Erythroblast (primary cell): ENCODE data around the gene RAPH1.

Source experiments
- GATA1 ChIP-seq: IDR thresholded peaks from 2 replicates; pipeline ENCODE4 v1.6.1; 2011; ENCODE audit warnings: low read depth, mild to moderate bottlenecking, control low read depth, low read length, moderate library complexity
- POLR2A ChIP-seq: IDR thresholded peaks from 2 replicates; pipeline ENCODE4 v1.6.1; 2011; ENCODE audit warnings: mild to moderate bottlenecking, low read length

- TF ChIP-seq POLR2A (no peak), GATA1 (no peak)
Observed at GRCh38 chr2:203583701-203584100, 48.6 kb upstream of the RAPH1 start.
